ENCODE results near the gene GNG12. TPM values are rescaled to one million over a fixed set of nuclear protein-coding genes. Genes with fewer than 3 reads are reported as not detected.

GNG12 gene
- total RNA-seq, 1 donor from 2014 or later: 100 TPM

GRCh38 chr1:67874501-67875111 lies 41.3 kb upstream of the GNG12 start:
- Mint-ChIP-seq H3K27ac (ENCODE audit: unreplicated experiment) (no peak overlapping the region), H3K4me1 (ENCODE audit: unreplicated experiment) (peaks cover 2% of the 10 kb centered on the region), H3K27me3 (ENCODE audit: unreplicated experiment) (no peaks in the 10 kb centered on the region), H3K4me3 (ENCODE audit: unreplicated experiment) (no peak overlapping the region), H3K9me3 (ENCODE audit: unreplicated experiment) (peaks cover 5% of the 10 kb centered on the region), H3K36me3 (ENCODE audit: unreplicated experiment) (no peaks in the 10 kb centered on the region)
- no peak for DNase-seq (ENCODE audit: extremely low spot score, unreplicated experiment)
- no peak for TF ChIP-seq CTCF (IDR thresholded peaks at IDR 0.05)

- no peak for DNase-seq (ENCODE audit: extremely low spot score, unreplicated experiment)
- Mint-ChIP-seq H3K27me3 (ENCODE audit: unreplicated experiment) (no peaks in the 10 kb centered on the region), H3K9me3 (ENCODE audit: unreplicated experiment) (peaks cover 4% of the 10 kb centered on the region), H3K27ac (ENCODE audit: unreplicated experiment) (no peak overlapping the region), H3K4me3 (ENCODE audit: unreplicated experiment) (no peak overlapping the region), H3K4me1 (ENCODE audit: unreplicated experiment) (no peaks in the 10 kb centered on the region), H3K36me3 (ENCODE audit: unreplicated experiment) (no peaks in the 10 kb centered on the region)
- TF ChIP-seq CTCF (IDR thresholded peaks at IDR 0.05): no peak
These were observed 36.0 kb upstream of the GNG12 start for GRCh38 chr1:67869233-67869632.

- no peaks in the 10 kb centered on the region for H3K4me1 Mint-ChIP-seq (ENCODE audit: unreplicated experiment)
- no peak overlapping the region for H3K4me3 Mint-ChIP-seq (ENCODE audit: unreplicated experiment)
- no peaks in the 10 kb centered on the region for H3K9me3 Mint-ChIP-seq (ENCODE audit: unreplicated experiment)
- no peak for DNase-seq (ENCODE audit: extremely low spot score, unreplicated experiment)
- no peak for TF ChIP-seq CTCF (IDR thresholded peaks at IDR 0.05)
- H3K27me3 Mint-ChIP-seq (ENCODE audit: unreplicated experiment): no peaks in the 10 kb centered on the region
- H3K27ac Mint-ChIP-seq (ENCODE audit: unreplicated experiment): no peak overlapping the region
- H3K36me3 Mint-ChIP-seq (ENCODE audit: unreplicated experiment): no peaks in the 10 kb centered on the region
These were observed 30.4 kb upstream of the GNG12 start for GRCh38 chr1:67863637-67864036.

- DNase-seq (ENCODE audit: extremely low spot score, unreplicated experiment): no peak
- H3K4me1 Mint-ChIP-seq (ENCODE audit: unreplicated experiment): no peaks in the 10 kb centered on the region
- H3K27me3 Mint-ChIP-seq (ENCODE audit: unreplicated experiment): no peaks in the 10 kb centered on the region
- H3K9me3 Mint-ChIP-seq (ENCODE audit: unreplicated experiment): no peaks in the 10 kb centered on the region
- no peak for TF ChIP-seq CTCF (IDR thresholded peaks at IDR 0.05)
- H3K27ac Mint-ChIP-seq (ENCODE audit: unreplicated experiment): no peak overlapping the region
- H3K4me3 Mint-ChIP-seq (ENCODE audit: unreplicated experiment): no peak overlapping the region
- H3K36me3 Mint-ChIP-seq (ENCODE audit: unreplicated experiment): no peaks in the 10 kb centered on the region
These were observed 29.4 kb upstream of the GNG12 start for GRCh38 chr1:67862685-67863084.

GRCh38 chr1:67861856-67862516 lies 28.7 kb upstream of the GNG12 start:
- H3K4me3 Mint-ChIP-seq (ENCODE audit: unreplicated experiment): no peak overlapping the region
- TF ChIP-seq CTCF (IDR thresholded peaks at IDR 0.05): no peak
- no peaks in the 10 kb centered on the region for H3K4me1 Mint-ChIP-seq (ENCODE audit: unreplicated experiment)
- no peaks in the 10 kb centered on the region for H3K27me3 Mint-ChIP-seq (ENCODE audit: unreplicated experiment)
- no peaks in the 10 kb centered on the region for H3K9me3 Mint-ChIP-seq (ENCODE audit: unreplicated experiment)
- no peak overlapping the region for H3K27ac Mint-ChIP-seq (ENCODE audit: unreplicated experiment)
- no peak for DNase-seq (ENCODE audit: extremely low spot score, unreplicated experiment)
- H3K36me3 Mint-ChIP-seq (ENCODE audit: unreplicated experiment): no peaks in the 10 kb centered on the region
